Neural progenitor cell (in vitro differentiated cells): Measurements from ENCODE around the gene GTF3C6.

Source experiments
- CTCF ChIP-seq: fragments of 200-600 bp; sonication (generic); IDR thresholded peaks from 2 replicates; pipeline ENCODE4 v1.5.1; 2017; ENCODE audit warnings: antibody characterized with exemption, mild to moderate bottlenecking
- EZH2phosphoT487 ChIP-seq: fragments of 200-600 bp; sonication (generic); IDR thresholded peaks from 2 replicates; pipeline ENCODE4 v1.6.1; 2017; ENCODE audit warnings: antibody characterized with exemption

GRCh38 chr6:110990840-110991576, 32.5 kb downstream of the GTF3C6 start:
- TF ChIP-seq CTCF (peak; percentile 11), EZH2phosphoT487 (no peak)
